Measurements from ENCODE around the gene TOM1L1. TPM values are rescaled to one million over a fixed set of nuclear protein-coding genes. Genes with fewer than 3 reads are reported as not detected.
"Not testable (repeated sequence)": the region's sequence is repeated elsewhere in the genome, so short reads cannot be mapped to it uniquely, and the experiment has no call there.

The TOM1L1 gene, protein sequence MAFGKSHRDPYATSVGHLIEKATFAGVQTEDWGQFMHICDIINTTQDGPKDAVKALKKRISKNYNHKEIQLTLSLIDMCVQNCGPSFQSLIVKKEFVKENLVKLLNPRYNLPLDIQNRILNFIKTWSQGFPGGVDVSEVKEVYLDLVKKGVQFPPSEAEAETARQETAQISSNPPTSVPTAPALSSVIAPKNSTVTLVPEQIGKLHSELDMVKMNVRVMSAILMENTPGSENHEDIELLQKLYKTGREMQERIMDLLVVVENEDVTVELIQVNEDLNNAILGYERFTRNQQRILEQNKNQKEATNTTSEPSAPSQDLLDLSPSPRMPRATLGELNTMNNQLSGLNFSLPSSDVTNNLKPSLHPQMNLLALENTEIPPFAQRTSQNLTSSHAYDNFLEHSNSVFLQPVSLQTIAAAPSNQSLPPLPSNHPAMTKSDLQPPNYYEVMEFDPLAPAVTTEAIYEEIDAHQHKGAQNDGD
- under 1 TPM; 0.36 to 0.86 TPM for total RNA-seq

DNA sequence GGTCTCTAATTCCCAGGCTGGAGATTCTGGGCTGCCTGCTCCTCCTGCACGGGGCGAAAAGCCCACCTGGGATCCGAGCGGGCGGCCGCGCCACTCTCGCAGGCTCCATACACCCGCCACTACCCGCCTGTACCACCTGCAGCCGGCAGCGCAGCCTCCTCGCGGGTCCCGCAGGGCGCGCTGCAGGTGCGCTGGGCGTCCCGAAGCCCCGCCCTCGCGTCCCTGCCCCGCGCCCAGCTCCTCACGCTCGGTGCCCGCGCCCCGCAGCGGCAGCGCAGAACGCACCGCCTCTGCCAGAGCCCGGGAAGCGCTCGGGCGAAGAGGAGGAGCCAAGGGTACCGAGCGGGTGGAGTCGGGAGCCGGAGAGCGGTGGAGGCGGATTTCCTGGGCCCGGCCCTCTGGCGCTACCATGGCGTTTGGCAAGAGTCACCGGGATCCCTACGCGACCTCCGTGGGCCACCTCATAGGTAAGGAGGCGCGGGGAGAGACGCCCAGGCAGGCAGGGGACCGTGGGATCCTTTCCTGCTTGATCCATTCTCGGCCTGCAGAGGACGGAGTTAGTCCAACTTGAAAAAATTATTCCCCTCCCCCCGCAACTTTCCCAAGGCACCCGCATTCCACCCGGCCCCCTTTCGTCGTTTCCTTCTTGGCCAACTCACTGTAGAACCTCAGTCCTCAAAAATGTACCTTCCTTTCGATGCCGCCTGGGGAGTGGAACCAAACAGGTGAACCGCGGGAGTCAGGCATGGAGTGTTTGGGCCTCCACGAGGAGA lies at the start of gene TOM1L1:
TSS of gene TOM1L1 (plus strand) at position 396 of the 773 bp plus-strand sequence. CDS start at position 410, 14 bp downstream.
- POLR2A ChIA-PET, result no interaction called here

GRCh38 chr17:54859187-54859586 lies 41.5 kb upstream of the TOM1L1 start:
- ChIA-PET POLR2A (no interaction called here), CTCF (no interaction called here)

More for the DNA sequence above, at the start of gene TOM1L1:
- CTCF ChIA-PET, result no interaction called here

DNA sequence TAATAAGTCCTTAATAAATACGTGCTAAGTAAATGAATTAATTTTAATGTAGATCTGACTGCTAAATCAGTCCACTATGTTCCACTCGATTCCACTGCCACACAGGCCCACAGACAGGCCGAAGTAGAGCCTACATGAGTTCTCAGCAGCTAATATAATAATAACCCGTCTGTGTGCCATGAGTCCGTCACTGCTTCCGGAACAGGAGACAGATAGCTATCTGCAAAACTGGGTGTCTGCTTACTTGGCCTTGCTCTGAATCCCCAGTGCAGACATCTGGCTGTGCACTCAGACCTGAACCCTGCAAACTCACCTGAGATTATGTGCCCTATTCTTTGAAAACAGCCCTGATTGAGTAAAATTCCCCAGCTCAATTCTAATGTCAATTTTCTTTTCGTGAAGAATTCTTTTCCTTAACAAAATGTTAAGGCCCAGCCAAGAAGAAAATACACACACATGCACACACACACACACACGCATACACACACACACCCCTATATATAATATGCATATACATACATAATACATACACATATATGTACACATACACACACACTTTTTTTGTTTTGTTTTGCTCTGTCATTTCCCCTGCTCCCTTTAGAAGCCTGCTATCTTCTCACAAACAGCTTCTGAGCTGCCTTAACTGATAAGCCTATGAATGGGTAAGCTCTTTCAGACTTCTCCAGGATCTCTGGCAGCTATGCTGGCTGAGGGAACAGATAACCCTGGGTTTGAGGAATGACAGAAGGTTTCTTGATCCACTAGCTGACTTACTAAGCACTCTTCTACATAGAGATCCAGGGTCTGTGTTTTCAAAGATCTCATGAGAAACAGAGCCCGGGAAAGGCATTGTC lies 39.8 kb upstream of the TOM1L1 start:
- ChIA-PET POLR2A (no interaction called here), CTCF (no interaction called here)

GRCh38 chr17:54861471-54861983 lies 39.1 kb upstream of the TOM1L1 start:
- POLR2A ChIA-PET, result no interaction called here
- CTCF ChIA-PET, result no interaction called here

DNA sequence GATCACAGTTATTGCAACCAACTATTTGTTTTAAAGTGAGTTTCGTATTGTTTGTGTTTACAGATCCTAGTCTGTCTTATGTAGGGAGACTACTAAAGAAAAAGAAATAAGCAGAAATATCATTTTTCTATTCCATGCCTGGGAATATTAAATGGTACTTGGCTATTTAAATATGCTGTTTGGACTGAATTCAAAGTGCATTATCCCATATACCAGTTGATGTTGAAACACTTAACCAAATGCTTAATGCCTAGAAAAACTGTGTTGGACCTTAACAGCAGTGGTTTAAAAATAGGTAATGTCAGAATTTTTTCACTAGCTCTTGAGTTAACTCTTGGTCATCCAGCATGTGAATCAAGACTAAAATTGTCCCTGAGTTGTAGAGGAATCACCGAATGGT lies 37.5 kb upstream of the TOM1L1 start:
- CTCF ChIA-PET, result no interaction called here

GRCh38 chr17:54864070-54864469 lies 36.6 kb upstream of the TOM1L1 start:
- ChIA-PET CTCF (no interaction called here), POLR2A (no interaction called here)

More for the DNA sequence above, 37.5 kb upstream of the TOM1L1 start:
- POLR2A ChIA-PET, result no interaction called here

DNA sequence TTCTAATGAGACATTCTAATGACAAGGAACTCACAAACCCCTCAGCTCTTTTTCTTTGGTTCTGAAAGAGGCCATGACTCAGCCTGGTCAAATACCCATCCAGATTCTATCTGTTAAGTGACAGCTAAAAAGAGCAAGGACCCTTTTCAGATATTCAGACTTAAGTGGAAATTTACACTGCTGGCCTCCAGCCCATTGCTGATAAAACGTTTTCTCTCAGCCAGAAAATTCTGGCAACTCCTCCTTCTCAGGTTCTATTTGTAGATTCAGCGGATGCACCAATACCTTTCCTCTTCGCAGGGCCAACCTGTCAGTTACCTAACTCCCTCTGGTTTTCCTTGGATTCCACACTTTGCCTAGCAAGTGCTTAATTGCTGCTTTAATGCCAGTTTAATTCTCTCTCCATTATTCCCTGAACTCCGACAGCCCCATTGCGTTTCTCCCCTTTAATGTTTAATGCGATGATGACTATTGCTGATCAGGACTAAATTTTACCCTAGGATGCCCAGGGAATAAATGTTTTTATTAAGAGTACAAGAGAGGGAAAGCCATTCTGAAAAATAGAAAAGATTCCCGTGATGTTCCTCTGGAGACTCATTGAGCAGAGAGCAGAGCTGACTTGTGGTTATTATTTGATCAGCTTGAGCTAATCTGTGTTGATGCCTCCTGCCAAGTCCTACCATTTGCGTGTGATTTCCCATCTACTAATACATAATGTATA lies 35.9 kb upstream of the TOM1L1 start:
- ChIA-PET POLR2A (no interaction called here), CTCF (no interaction called here)

DNA sequence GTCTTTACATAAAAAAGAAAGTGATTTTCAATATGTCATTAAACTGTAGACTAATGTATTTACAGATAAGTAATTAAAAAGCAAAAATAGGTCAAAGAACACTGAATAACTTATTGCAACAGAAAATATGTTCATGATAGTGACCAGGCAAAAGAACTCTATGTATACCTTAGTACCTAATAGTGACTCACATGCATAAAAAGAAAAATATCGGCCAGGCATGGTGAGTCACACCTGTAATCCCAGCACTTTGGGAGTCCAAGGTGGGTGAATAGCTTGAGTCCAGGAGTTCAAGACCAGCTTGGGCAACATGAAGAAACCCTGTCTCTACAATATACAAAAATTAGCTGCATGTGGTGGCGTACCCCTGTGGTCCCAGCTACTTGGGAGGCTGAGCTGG lies 33.0 kb upstream of the TOM1L1 start:
- CTCF ChIA-PET, result no interaction called here
- POLR2A ChIA-PET, result no interaction called here

- ChIA-PET POLR2A (no interaction called here), CTCF (no interaction called here)
These were observed 29.9 kb upstream of the TOM1L1 start for GRCh38 chr17:54870671-54871175.

GRCh38 chr17:54875906-54876305 lies 24.7 kb upstream of the TOM1L1 start:
- CTCF ChIA-PET, POLR2A ChIA-PET: not testable (repeated sequence)

- ChIA-PET POLR2A (no interaction called here), CTCF (no interaction called here)
These were observed 23.9 kb upstream of the TOM1L1 start for GRCh38 chr17:54876656-54877195.

DNA sequence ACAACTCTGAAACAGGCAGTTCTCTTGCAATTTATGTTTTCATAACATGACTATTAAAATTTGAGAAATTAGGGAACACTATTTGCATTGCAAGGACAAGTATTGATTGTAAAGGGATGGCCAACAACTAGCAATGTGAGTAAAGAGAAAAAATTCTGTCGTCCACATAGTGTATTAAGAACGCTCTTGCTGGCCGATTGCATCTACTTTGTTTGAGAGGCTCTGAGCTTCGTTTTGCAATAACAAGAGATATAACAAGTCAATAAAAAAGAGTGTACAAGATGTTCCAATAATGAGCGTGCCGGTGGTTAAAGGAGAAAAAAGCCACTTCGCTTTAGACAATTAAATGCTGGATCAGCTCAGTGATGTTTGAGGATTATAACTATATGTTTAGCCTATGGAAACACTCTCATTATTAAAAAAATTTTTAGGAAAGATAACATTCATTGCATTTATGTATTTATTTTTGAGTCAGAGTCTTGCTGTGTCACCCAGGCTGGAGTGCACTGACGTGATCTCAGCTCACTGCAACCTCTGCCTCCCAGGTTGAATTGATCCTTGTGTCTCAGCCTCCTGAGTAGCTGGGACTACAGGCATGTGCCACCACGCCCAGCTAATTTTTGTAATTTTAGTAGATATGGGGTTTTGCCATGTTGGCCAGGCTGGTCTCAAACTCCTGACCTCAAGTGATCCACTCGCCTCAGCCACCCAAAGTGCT lies 19.2 kb upstream of the TOM1L1 start:
- CTCF ChIA-PET, result no interaction called here

DNA sequence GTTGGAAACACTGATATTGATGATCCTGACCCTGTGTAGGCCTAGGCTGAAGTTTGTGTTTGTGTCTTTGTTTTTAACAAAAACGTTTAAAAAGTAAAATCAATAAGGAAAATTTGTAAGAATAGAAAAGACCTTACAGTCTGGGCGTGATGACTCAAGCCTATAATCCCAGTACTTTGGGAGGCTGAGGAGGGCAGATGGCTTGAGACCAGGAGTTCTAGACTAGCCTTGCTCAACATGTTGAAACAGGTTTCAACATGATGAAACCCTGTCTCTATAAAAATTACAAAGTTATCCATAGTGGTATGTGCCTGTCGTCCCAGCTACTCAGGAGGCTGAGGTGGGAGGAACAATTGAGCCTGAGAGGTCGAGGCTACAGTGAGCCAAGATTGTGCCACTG lies 18.3 kb upstream of the TOM1L1 start:
- POLR2A ChIA-PET, result no interaction called here
- CTCF ChIA-PET, result no interaction called here

More for the DNA sequence above, 19.2 kb upstream of the TOM1L1 start:
- POLR2A ChIA-PET, result no interaction called here

DNA sequence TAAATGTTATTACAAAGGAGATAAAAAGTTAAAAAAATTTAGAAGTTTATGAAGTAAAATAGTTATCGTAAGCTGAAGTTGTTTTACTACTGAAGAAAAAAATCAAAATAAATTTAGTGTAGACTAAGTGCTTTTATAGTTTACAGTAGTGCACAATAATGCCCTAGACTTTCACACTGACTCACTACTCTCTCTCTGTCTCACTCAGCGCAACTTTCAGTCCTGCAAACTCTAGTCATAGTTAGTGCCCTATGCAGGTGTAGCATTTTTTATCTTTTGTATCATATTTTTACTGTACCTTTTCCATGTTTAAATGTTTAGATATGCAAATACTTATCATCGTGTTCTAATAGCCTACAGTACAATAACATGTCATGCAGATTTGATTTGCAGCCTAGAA lies 17.7 kb upstream of the TOM1L1 start:
- ChIA-PET POLR2A (no interaction called here), CTCF (no interaction called here)

GRCh38 chr17:54883939-54884338 lies 16.7 kb upstream of the TOM1L1 start:
- CTCF ChIA-PET, result no interaction called here
- POLR2A ChIA-PET, result no interaction called here

DNA sequence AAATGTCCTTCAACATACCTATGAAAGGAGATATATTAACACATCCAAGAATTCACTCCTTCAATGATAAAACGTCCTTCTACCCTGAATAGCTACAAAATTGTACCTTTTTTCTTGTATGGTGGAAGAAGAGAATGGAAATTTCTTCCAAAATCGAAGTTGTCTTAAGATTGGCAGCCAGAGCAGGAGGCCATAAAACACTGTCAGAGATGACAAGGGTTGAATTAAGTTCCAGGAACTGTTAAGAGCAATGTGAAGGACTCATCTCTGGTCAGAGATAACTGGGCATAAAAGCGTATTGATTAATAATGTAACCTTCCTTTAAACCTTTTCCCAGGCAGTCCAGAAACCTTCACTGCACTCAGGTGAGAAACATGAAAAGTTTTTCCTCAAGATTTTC lies 12.9 kb upstream of the TOM1L1 start:
- ChIA-PET CTCF (no interaction called here), POLR2A (no interaction called here)

DNA sequence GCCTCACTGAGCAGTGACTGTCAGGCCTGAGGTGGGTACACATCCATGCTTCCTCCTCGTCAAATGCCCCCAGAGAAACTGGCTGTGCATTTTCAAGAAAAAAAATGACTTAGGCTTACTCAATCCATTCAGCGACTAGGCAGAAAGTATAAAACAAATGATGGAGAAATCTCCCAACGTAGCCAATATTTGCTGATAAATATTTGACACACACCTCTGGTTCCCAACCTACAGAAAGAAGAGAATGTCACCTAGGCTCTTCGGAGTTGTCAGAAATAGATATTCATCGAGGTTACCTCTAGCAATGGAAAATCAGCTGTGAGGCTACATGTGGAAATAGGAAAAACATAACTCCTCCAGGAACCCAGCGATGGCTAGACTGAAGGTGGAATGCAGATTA lies 12.4 kb upstream of the TOM1L1 start:
- ChIA-PET CTCF (no interaction called here), POLR2A (no interaction called here)

DNA sequence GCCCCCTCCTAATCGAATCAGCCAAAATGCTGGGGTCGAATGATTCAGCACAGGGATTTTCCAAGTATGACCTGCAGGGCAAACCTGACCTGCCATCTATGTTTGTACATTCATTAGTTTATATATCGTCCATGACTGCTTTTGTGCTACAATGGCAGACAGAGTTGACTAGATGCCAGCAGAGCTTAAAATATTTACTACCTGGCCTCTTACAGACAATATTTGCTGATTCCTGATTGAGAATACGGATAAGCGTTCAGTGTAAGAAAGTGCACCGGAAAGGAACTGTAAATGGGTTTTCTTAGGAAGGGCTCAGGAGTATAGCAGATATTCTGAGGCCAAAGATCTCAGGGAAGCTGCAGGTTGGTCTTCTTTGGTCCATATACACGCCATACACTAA lies 11.7 kb upstream of the TOM1L1 start:
- ChIA-PET POLR2A (no interaction called here), CTCF (no interaction called here)

All from activated CD8-positive, alpha-beta memory T cell treated with anti-CD3 and anti-CD28 coated beads for 36 hours (primary cell).